Bronchial epithelial cell (primary cell): Measurements from ENCODE around the gene BACE1-AS. TPM values are rescaled to one million over a fixed set of nuclear protein-coding genes. Genes with fewer than 3 reads are reported as not detected.

Source experiments
- DNase-seq: peaks from one replicate; pipeline ENCODE4 v3.0.0-alpha.2; 2010; ENCODE audit warnings: low read depth
- FAIRE-seq: peaks from 2 replicates; lab custom pipeline; 2011; peaks lifted over from hg19 to GRCh38; lab: Jason Lieb, UNC
- H3K27me3 ChIP-seq: 2 replicates; pipeline ENCODE4 v1.5.1; 2011; ENCODE audit warnings: low read length; ENCODE audit not compliant: control insufficient read depth, insufficient read depth
- H3K36me3 ChIP-seq: 2 replicates; pipeline ENCODE4 v1.5.1; 2011; ENCODE audit warnings: low read length; ENCODE audit not compliant: control insufficient read depth, insufficient read depth
- H3K4me3 ChIP-seq: 2 replicates; pipeline ENCODE4 v1.5.1; 2011; ENCODE audit warnings: mild to moderate bottlenecking, low read depth, low read length, control low read depth
- total RNA-seq: library from RNA; depleted of rRNA; stranded (reverse); fragments of >200 nt; gene quantifications from 2 replicates; pipeline ENCODE4 v1.2.1, GENCODE V29; 2014
- TF ChIP-seq, protein P1 (sequence below): IDR thresholded peaks from 2 replicates; pipeline ENCODE4 v1.5.1; 2011; ENCODE audit warnings: mild to moderate bottlenecking, moderate library complexity, low read length, control low read depth, inconsistent platforms; ENCODE audit not compliant: insufficient read depth, severe bottlenecking

Gene BACE1-AS
- total RNA-seq, 1 donor from 2014 or later: 1.1 TPM

DNA sequence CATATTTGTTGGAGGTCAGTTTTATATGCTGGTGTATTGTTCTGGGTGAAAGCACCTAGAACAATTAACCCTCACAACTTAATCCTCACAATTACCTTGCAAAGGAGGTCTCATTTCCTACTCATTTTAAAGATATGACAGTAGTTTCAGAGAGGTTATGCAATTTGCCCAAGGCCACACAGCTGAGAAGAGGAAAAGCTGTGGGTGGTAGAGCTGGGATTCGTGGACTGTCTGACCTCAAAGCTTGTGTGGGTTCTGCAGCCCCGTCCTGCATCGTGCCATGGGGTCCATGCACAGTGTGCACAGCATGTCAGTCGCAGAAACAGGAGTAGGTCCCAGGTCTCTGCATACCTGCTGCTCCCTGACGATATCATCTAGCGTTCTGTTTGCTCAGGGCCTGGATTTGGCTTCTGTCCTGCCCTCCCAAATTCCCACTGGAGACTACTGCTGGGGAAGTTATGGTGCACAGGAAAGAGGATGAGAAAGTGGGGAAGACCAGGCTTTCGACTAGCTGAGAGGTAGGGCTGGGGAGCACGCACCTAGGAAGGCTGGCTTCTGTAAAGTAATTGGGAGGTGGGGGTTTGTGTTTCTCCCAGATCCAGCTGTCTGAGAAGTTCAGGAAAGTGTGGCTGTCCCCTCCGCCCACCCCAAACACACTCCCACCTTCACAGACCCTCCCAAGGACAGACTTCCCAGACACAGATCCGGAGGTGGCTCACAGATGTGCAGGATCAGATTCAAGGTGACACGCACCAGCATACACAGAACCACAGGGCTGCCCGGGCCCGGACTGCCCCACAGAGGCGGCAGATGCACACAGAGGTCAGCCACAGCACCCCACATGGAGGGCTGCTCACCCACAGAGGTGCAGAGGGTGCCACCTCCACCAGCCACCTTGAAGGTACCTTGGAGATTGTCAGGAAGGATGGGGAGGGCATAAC lies 23.0 kb downstream of the BACE1-AS start:
- Histone ChIP-seq H3K27me3 (no peaks in the 10 kb centered on the region), H3K36me3 (no peaks in the 10 kb centered on the region), H3K4me3 (no peak overlapping the region)
- peak; percentile 36 for FAIRE-seq
- no peak for DNase-seq
- TF ChIP-seq, protein P1, sequence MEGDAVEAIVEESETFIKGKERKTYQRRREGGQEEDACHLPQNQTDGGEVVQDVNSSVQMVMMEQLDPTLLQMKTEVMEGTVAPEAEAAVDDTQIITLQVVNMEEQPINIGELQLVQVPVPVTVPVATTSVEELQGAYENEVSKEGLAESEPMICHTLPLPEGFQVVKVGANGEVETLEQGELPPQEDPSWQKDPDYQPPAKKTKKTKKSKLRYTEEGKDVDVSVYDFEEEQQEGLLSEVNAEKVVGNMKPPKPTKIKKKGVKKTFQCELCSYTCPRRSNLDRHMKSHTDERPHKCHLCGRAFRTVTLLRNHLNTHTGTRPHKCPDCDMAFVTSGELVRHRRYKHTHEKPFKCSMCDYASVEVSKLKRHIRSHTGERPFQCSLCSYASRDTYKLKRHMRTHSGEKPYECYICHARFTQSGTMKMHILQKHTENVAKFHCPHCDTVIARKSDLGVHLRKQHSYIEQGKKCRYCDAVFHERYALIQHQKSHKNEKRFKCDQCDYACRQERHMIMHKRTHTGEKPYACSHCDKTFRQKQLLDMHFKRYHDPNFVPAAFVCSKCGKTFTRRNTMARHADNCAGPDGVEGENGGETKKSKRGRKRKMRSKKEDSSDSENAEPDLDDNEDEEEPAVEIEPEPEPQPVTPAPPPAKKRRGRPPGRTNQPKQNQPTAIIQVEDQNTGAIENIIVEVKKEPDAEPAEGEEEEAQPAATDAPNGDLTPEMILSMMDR: no peak

DNA sequence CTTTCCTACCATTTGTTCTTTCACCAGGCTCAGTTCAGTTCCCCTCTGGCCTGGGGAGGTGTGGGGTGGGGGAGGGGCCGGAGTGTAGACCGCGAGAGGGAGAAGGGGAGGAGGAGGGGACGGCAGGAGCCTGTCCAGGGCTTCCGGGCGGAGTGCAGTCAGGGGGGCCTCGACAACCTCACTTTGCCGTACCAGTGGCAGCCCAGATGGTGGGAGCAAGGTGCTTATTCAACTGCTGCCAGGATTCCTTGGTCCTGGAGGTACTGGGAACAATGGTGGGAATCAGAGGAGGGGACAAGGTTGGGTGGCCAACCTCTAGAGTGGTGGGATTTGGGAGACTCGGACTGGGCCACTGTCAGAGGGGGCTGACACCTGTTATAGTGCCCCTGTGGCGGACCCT lies 23.7 kb downstream of the BACE1-AS start:
- FAIRE-seq (no peak), DNase-seq (no peak)
- Histone ChIP-seq H3K4me3 (peak overlapping the region; percentile 63), H3K27me3 (no peaks in the 10 kb centered on the region), H3K36me3 (no peaks in the 10 kb centered on the region)
- TF ChIP-seq, protein P1: no peak

DNA sequence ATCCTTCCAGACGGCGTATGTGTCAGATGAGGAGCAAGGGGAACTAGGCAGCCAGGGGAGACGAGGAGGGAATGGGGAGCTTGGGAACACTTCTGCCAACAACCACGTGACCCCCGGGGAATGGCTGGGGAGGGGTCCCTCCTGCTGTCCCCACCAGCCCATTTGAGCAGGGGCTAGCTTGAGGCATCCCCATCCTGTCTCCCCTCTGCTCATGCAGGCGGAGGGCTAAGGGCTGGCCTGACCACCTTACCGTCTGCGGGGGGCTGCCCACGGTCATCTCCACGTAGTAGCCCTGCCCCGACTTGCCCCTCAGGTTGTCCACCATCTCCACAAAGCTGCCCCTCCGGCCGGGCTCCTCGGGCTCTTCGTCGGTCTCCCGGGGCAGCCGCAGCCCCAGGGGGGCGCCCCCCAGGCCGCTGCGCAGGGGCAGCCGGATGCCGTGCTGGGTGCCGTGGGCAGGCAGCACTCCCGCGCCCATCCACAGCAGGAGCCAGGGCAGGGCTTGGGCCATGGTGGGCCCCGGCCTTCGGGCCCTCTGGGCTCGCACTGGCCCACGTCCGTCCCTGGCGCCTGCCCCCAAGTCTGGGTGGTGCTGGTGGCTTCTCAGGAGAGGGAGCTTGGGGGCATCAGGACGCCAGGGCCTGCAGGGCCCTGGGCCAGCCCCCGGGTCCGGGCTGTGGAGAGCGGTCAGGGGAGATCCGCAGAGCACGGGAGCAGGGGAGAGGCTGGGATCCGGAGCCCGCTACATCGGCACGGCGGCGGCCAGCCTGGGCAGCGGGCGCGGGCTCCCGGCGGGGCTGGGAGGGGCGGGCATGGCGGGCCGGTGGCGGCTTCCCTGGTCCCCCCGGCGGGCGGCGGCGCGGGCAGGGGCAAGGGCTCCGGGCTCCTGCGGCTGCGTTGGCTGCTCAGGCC lies 24.4 kb downstream of the BACE1-AS start:
- no peak for DNase-seq
- Histone ChIP-seq H3K27me3 (no peaks in the 10 kb centered on the region), H3K36me3 (no peaks in the 10 kb centered on the region), H3K4me3 (peak overlapping the region; percentile 63)
- no peak for FAIRE-seq
- TF ChIP-seq, protein P1: no peak

DNA sequence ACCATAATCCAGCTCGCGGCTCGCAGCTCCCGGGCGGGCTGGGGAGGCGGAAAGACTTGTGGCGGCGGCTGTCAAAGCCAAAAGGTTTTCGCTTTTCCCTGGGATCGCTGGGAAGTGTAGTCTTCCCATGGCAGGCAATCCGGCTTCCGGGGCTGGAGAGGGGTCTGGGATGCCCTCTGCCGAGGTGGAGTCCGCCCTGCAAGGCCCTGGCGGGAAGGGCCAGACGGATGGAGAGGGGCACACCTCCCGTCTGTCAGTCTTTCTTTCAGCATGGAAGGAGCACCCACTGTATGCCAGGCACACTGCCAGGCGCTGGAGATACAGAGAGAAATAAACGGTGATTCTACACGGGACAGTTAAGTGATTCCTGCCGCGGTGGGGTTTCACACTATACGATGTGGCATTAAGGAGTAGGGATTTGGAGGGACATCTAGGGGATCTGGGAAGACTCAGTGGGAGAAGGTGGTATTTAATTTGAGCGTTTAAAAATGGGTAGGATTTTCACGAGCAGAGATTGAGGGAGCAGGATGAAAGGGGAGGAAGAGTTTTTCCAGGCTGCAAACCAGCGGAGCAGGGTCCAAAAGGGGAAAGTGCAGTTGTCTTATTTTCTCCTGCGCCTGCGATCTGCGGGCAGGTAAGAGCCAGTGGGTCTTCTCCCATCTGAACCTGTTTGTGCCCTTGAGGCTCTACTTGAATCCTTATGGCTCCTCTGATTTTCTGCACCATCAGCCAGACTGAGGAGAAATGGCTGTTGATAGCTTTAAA lies 25.2 kb downstream of the BACE1-AS start, which contains the start of gene BACE1:
Gene BACE1, minus strand, starts transcription at position 60 of the 765 bp plus-strand sequence. CDS start 461 bp downstream, outside the sequence.
- peak within 1 kb of the TSS; percentile 63 for H3K4me3 ChIP-seq
- H3K27me3 ChIP-seq: no peaks in the 10 kb centered on the region
- no peaks in the 10 kb centered on the region for H3K36me3 ChIP-seq
- DNase-seq (peak; percentile 63), FAIRE-seq (no peak)
- TF ChIP-seq, protein P1: no peak

DNA sequence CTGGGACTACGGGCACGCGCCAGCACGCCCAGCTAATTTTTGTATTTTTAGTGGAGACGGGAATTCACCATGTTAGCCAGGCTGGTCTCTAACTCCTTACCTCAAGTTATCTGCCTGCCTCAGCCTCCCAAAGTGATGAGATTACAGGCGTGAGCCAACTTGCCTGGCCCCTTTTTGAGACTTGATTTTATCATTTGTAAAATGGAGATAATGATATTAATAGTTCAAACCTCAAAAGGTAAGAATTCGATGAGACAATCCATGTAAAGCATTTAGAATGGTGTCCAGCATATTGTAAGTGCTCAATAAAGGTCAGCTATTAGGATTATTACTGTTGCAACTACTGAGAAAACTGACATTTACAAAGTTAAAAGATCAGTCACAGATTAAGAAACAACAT lies 27.6 kb downstream of the BACE1-AS start:
- TF ChIP-seq, protein P1: no peak
- FAIRE-seq: no peak
- Histone ChIP-seq H3K4me3 (no peak overlapping the region), H3K36me3 (no peaks in the 10 kb centered on the region), H3K27me3 (no peaks in the 10 kb centered on the region)
- DNase-seq: no peak
